Testis (tissue), 2 donors: ENCODE measurements around the gene TCERG1L.

Experiments used
- POLR2A ChIP-seq: fragments of 450-650 bp; IDR thresholded peaks from one replicate; pipeline ENCODE4 v1.6.1; 2017; ENCODE audit warnings: antibody characterized with exemption, mild to moderate bottlenecking, moderate library complexity
- TF ChIP-seq, protein P1 (sequence below), 3 experiments: fragments of 450-650 bp in 2 of 3; fragments of 200-600 bp in 1 of 3; sonication (generic) in 1 of 3; IDR thresholded peaks; one replicate each; pipeline ENCODE4 v1.5.1; 2016 to 2019; ENCODE audit warnings: antibody characterized with exemption in 3 of 3, mild to moderate bottlenecking in 2 of 3, moderate library complexity in 1 of 3

DNA sequence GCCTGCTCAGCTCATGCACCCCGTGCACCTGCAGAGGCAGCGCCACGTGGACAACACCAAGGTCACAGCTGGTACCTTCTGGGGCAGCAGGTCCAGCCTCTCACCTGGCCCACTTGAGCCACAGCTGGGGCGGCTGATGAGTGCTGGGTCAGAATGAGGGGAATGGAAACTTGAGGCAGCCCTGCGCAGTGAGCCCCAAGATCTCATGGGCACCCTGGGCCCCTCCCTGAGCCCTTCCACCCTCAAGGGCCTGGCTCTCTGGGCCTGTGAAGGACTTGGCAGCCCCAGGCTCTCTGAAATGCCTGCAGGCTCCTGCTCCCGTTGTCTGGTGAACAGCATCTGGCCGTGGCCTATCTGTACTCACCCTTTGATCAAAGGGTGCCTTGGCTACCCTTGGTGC, 112.7 kb downstream of the TCERG1L start:
- TF ChIP-seq, protein P1, sequence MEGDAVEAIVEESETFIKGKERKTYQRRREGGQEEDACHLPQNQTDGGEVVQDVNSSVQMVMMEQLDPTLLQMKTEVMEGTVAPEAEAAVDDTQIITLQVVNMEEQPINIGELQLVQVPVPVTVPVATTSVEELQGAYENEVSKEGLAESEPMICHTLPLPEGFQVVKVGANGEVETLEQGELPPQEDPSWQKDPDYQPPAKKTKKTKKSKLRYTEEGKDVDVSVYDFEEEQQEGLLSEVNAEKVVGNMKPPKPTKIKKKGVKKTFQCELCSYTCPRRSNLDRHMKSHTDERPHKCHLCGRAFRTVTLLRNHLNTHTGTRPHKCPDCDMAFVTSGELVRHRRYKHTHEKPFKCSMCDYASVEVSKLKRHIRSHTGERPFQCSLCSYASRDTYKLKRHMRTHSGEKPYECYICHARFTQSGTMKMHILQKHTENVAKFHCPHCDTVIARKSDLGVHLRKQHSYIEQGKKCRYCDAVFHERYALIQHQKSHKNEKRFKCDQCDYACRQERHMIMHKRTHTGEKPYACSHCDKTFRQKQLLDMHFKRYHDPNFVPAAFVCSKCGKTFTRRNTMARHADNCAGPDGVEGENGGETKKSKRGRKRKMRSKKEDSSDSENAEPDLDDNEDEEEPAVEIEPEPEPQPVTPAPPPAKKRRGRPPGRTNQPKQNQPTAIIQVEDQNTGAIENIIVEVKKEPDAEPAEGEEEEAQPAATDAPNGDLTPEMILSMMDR (IDR thresholded peaks at IDR 0.05), result no peak
- TF ChIP-seq POLR2A, result no peak
